Astrocyte (in vitro differentiated cells and primary cell): ENCODE results near the gene KCNQ1. TPM values are rescaled to one million over a fixed set of nuclear protein-coding genes. Genes with fewer than 3 reads are reported as not detected.

Source experiments
- DNase-seq: peaks from one replicate; pipeline ENCODE4 v3.0.0-alpha.2; 2010; ENCODE audit warnings: low read depth
- FAIRE-seq: peaks from 2 replicates; lab custom pipeline; 2011; peaks lifted over from hg19 to GRCh38; lab: Jason Lieb, UNC
- H2AFZ ChIP-seq: 2 replicates; pipeline ENCODE4 v1.6.0; 2012; ENCODE audit warnings: low read depth, low read length, inconsistent platforms
- H3K27ac ChIP-seq: 2 replicates; pipeline ENCODE4 v1.5.1; 2011; ENCODE audit warnings: low read depth, low read length, inconsistent platforms
- H3K27me3 ChIP-seq: 2 replicates; pipeline ENCODE4 v1.6.0; 2011; ENCODE audit warnings: low read length, inconsistent platforms; ENCODE audit not compliant: insufficient read depth
- H3K36me3 ChIP-seq: 2 replicates; pipeline ENCODE4 v1.5.1; 2011; ENCODE audit warnings: low read length, inconsistent platforms; ENCODE audit not compliant: insufficient read depth
- H3K4me1 ChIP-seq: 2 replicates; pipeline ENCODE4 v1.5.1; 2011; ENCODE audit warnings: low read length, inconsistent platforms; ENCODE audit not compliant: insufficient read depth
- H3K4me2 ChIP-seq: 2 replicates; pipeline ENCODE4 v1.6.0; 2012; ENCODE audit warnings: low read length, inconsistent platforms
- H3K4me3 ChIP-seq: 2 replicates; pipeline ENCODE4 v1.5.1; 2011; ENCODE audit warnings: low read depth, mild to moderate bottlenecking, low read length, inconsistent platforms; ENCODE audit not compliant: insufficient read depth
- H3K79me2 ChIP-seq: 2 replicates; pipeline ENCODE4 v1.6.0; 2012; ENCODE audit warnings: mild to moderate bottlenecking, low read length, inconsistent platforms; ENCODE audit not compliant: insufficient read depth
- H3K9ac ChIP-seq: 2 replicates; pipeline ENCODE4 v1.6.0; 2012; ENCODE audit warnings: mild to moderate bottlenecking, low read length, inconsistent platforms
- H3K9me3 ChIP-seq: 2 replicates; pipeline ENCODE4 v1.5.1; 2012; ENCODE audit warnings: low read depth, mild to moderate bottlenecking, low read length, inconsistent platforms; ENCODE audit not compliant: insufficient read depth
- H4K20me1 ChIP-seq: 2 replicates; pipeline ENCODE4 v1.6.0; 2012; ENCODE audit warnings: low read length, inconsistent platforms; ENCODE audit not compliant: insufficient read depth
- H3K27ac Mint-ChIP-seq: one replicate; pipeline ENCODE4 v1.8.0; 2021; ENCODE audit warnings: mild to moderate bottlenecking, mixed read lengths; ENCODE audit not compliant: unreplicated experiment
- H3K27me3 Mint-ChIP-seq: one replicate; pipeline ENCODE4 v1.8.0; 2021; ENCODE audit warnings: low read depth, mixed read lengths; ENCODE audit not compliant: unreplicated experiment
- H3K36me3 Mint-ChIP-seq: one replicate; pipeline ENCODE4 v1.8.0; 2021; ENCODE audit warnings: low read depth, mixed read lengths; ENCODE audit not compliant: unreplicated experiment
- H3K4me1 Mint-ChIP-seq: one replicate; pipeline ENCODE4 v1.8.0; 2021; ENCODE audit warnings: low read depth, mixed read lengths; ENCODE audit not compliant: unreplicated experiment
- H3K4me3 Mint-ChIP-seq: one replicate; pipeline ENCODE4 v1.8.0; 2021; ENCODE audit warnings: mild to moderate bottlenecking, moderate library complexity, mixed read lengths; ENCODE audit not compliant: unreplicated experiment
- H3K9me3 Mint-ChIP-seq: one replicate; pipeline ENCODE4 v1.8.0; 2021; ENCODE audit warnings: mild to moderate bottlenecking, mixed read lengths; ENCODE audit not compliant: unreplicated experiment
- CTCF ChIP-seq: IDR thresholded peaks from 2 replicates; pipeline ENCODE4 v1.5.1; 2011; ENCODE audit warnings: low read depth, mild to moderate bottlenecking, inconsistent platforms, low read length, moderate library complexity; ENCODE audit not compliant: insufficient read depth
- EZH2 ChIP-seq: IDR thresholded peaks from 2 replicates; pipeline ENCODE4 v1.6.1; 2012; ENCODE audit warnings: mild to moderate bottlenecking, low read length, inconsistent platforms; ENCODE audit not compliant: insufficient read depth
- total RNA-seq: library from RNA; stranded (reverse); gene quantifications from 2 replicates; pipeline ENCODE4 v1.2.1, GENCODE V29; 2021

KCNQ1 gene
- total RNA-seq, 1 donor from 2014 or later: not detected

- Histone ChIP-seq H3K36me3 (no peaks in the 10 kb centered on the region), H3K4me3 (no peak overlapping the region), H2AFZ (no peak overlapping the region), H3K4me2 (peak overlapping the region; percentile 87), H4K20me1 (peaks cover 31% of the 10 kb centered on the region), H3K27ac (no peak overlapping the region), H3K27me3 (peaks cover 4% of the 10 kb centered on the region), H3K9me3 (no peaks in the 10 kb centered on the region), H3K4me1 (peaks cover 7% of the 10 kb centered on the region), H3K79me2 (peaks cover 35% of the 10 kb centered on the region), H3K9ac (no peak overlapping the region)
- peak overlapping the region; percentile 58 for H3K27ac Mint-ChIP-seq
- H3K4me1 Mint-ChIP-seq: peaks cover 8% of the 10 kb centered on the region
- H3K9me3 Mint-ChIP-seq: peaks cover 17% of the 10 kb centered on the region
- DNase-seq (no peak), FAIRE-seq (no peak)
- no peak for TF ChIP-seq EZH2
- TF ChIP-seq CTCF: no peak
- peaks cover 6% of the 10 kb centered on the region for H3K36me3 Mint-ChIP-seq
- H3K4me3 Mint-ChIP-seq: peak overlapping the region; percentile 79
- H3K27me3 Mint-ChIP-seq: peaks cover 35% of the 10 kb centered on the region
These were observed 256.4 kb downstream of the KCNQ1 start for GRCh38 chr11:2701230-2701629.

- peaks cover 4% of the 10 kb centered on the region for H3K4me1 Mint-ChIP-seq
These were observed 257.2 kb downstream of the KCNQ1 start for GRCh38 chr11:2701898-2702434.

More at GRCh38 chr11:2701898-2702434, 257.2 kb downstream of the KCNQ1 start:
- Mint-ChIP-seq H3K4me3 (no peak overlapping the region), H3K9me3 (peaks cover 20% of the 10 kb centered on the region), H3K27ac (no peak overlapping the region), H3K27me3 (peaks cover 41% of the 10 kb centered on the region), H3K36me3 (peaks cover 6% of the 10 kb centered on the region)
- Histone ChIP-seq H3K9me3 (no peaks in the 10 kb centered on the region), H3K27me3 (peaks cover 4% of the 10 kb centered on the region), H3K4me2 (no peak overlapping the region), H3K4me1 (peaks cover 5% of the 10 kb centered on the region), H3K36me3 (no peaks in the 10 kb centered on the region), H3K4me3 (no peak overlapping the region), H4K20me1 (peaks cover 23% of the 10 kb centered on the region), H3K79me2 (peaks cover 28% of the 10 kb centered on the region), H3K9ac (no peak overlapping the region), H3K27ac (no peak overlapping the region), H2AFZ (no peak overlapping the region)
- FAIRE-seq (no peak), DNase-seq (no peak)
- TF ChIP-seq EZH2 (no peak), CTCF (no peak)
